Forelimb muscle (tissue), 1 donor: ENCODE data around the gene LIPJ. TPM values are rescaled to one million over a fixed set of nuclear protein-coding genes. Genes with fewer than 3 reads are reported as not detected.

Source experiments
- DNase-seq: peaks from one replicate; pipeline ENCODE4 v3.0.0-alpha.2; 2013; ENCODE audit warnings: low read depth
- polyA plus RNA-seq: library from polyadenylated mRNA; unstranded; fragments of 120-200 nt; gene quantifications from one replicate; pipeline ENCODE4 v1.2.1, GENCODE V29; 2013; ENCODE audit not compliant: insufficient read length

The LIPJ gene
- polyA plus RNA-seq, 1 donor = not detected

GRCh38 chr10:88594482-88594881 is 7.9 kb downstream of the LIPJ start:
- no peak for DNase-seq

- no peak for DNase-seq
These were observed 11.5 kb downstream of the LIPJ start for GRCh38 chr10:88598055-88598454.

- no peak for DNase-seq
These were observed 21.6 kb downstream of the LIPJ start for GRCh38 chr10:88608052-88608732.

- DNase-seq = no peak
These were observed 22.2 kb downstream of the LIPJ start for GRCh38 chr10:88608780-88609179.

GRCh38 chr10:88616250-88616977 is 29.9 kb downstream of the LIPJ start:
- no peak for DNase-seq

DNA sequence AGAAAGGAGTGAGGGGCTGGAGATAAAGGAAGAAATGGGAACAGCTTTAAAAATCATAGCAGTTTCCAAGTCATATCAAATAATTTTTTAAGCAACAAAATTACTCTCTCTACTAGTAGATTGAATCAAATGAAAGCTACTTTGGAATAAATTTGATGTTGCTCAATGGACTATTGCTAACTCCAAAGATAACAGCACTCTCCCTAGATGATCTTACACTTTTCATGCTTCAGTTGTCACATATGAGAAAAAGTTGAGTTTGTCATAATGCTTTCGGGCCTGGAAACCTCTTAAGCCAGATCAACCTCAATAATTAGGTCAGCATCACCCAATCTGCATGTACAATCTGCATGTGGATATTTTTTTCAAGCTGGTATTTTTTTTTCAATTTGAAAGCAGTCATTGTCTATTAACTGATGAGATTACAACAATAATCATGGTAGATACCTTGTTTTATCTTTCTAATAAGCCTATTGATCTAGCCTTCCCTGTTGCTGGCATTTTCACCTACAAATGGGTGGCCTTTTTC is 31.3 kb downstream of the LIPJ start:
- DNase-seq = no peak

- DNase-seq = no peak
These were observed 31.9 kb downstream of the LIPJ start for GRCh38 chr10:88618496-88618895.

DNA sequence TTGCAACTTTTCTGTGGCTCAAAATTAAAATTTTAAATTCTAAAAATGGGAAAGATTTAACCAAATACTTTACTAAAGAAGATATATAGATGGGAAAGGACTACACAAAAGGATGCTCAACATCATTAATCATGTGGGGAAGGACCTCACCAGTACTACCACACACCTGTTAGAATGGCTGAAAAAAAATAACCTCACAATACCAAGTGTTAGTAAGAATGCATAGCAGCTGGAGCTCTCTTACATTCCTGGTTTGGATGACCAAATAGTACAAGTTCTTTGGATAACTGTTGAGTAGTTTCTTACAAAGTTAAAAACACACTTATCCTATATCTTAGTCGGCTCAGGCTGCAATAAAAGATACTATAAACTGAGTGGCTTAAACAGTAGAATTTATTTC is 33.9 kb downstream of the LIPJ start:
- DNase-seq = no peak

DNA sequence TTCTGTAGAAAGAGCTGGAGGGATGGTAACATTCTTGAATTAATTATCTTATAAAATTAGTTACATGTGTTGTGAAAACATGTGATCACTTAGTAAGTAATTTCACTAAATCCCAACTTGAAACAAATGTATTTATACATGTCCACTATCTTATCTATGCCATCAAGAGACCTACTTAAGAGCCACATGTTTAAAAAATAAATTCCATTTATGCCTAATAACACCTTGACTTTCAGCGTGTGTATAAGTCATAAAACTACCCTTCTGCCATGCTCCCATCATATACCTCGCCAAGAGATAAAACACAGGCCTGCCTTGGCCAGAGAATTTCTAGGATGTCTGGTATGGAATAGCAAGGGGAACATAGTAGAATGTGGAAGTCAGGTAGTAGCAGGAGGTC is 37.3 kb downstream of the LIPJ start:
- DNase-seq = no peak

GRCh38 chr10:88624840-88625239 is 38.3 kb downstream of the LIPJ start:
- DNase-seq = no peak

- DNase-seq = no peak
These were observed 53.6 kb downstream of the LIPJ start for GRCh38 chr10:88640186-88640585.

GRCh38 chr10:88642209-88642608 is 55.6 kb downstream of the LIPJ start:
- DNase-seq = no peak

- no peak for DNase-seq
These were observed 56.4 kb downstream of the LIPJ start for GRCh38 chr10:88642963-88643362.

GRCh38 chr10:88647061-88647615 is 60.6 kb downstream of the LIPJ start:
- no peak for DNase-seq

DNA sequence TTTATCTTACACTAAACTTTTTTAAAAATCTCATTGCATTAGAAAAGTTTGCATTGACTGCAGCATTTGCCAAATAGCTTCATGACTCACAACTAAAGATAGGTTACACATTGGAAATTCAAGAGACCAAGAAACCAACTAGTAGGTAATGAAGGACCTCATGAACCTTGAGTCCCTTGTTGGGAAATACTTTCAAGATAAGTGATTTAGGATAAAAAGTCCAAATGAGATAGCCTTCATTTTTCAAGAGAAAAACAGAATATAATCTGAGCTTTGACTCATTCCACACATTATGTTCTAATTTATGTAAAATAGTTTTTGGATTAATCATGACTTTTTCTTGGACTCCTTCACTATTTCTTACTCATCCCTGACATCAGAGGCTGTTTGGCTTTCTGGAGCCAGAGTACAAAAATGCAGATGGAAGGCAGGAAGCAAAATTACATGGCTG is 64.6 kb downstream of the LIPJ start:
- no peak for DNase-seq

GRCh38 chr10:88652616-88653015 is 66.1 kb downstream of the LIPJ start:
- DNase-seq = no peak

Other genes with a start within 250 kb of the LIPJ start
- 2.1 TPM for gene RNLS, start 3.4 kb upstream of the LIPJ start, polyA plus RNA-seq
- gene LIPF, start 77.7 kb downstream of the LIPJ start, polyA plus RNA-seq = not detected
- gene LIPK, start 119.5 kb downstream of the LIPJ start, polyA plus RNA-seq = not detected
- gene LIPN, start 173.3 kb downstream of the LIPJ start, polyA plus RNA-seq = not detected
- not detected for gene LIPM, start 216.0 kb downstream of the LIPJ start, polyA plus RNA-seq